Measurements from ENCODE around the gene MAP3K14.

MAP3K14 gene

GRCh38 chr17:45237686-45238085 is 79.1 kb downstream of the MAP3K14 start:
- CTCF ChIA-PET, result interaction anchor here (0.6 to 1.2 kb wide), 2 partner anchors 19 to 66 kb away, joined by 3 to 5 read pairs; no protein-coding TSS in a partner anchor
- POLR2A ChIA-PET (ENCODE audit: low non-redundant PET), result no interaction called here
- TF ChIP-seq, protein P1, sequence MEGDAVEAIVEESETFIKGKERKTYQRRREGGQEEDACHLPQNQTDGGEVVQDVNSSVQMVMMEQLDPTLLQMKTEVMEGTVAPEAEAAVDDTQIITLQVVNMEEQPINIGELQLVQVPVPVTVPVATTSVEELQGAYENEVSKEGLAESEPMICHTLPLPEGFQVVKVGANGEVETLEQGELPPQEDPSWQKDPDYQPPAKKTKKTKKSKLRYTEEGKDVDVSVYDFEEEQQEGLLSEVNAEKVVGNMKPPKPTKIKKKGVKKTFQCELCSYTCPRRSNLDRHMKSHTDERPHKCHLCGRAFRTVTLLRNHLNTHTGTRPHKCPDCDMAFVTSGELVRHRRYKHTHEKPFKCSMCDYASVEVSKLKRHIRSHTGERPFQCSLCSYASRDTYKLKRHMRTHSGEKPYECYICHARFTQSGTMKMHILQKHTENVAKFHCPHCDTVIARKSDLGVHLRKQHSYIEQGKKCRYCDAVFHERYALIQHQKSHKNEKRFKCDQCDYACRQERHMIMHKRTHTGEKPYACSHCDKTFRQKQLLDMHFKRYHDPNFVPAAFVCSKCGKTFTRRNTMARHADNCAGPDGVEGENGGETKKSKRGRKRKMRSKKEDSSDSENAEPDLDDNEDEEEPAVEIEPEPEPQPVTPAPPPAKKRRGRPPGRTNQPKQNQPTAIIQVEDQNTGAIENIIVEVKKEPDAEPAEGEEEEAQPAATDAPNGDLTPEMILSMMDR (conservative IDR thresholded peaks at IDR 0.05; ENCODE audit: low read depth), result no peak
- H3K27ac ChIP-seq, result peak overlapping the region; percentile 8; the same call in 1 of the 2 replicates
- DNase-seq (ENCODE audit: low spot score), result no peak

DNA sequence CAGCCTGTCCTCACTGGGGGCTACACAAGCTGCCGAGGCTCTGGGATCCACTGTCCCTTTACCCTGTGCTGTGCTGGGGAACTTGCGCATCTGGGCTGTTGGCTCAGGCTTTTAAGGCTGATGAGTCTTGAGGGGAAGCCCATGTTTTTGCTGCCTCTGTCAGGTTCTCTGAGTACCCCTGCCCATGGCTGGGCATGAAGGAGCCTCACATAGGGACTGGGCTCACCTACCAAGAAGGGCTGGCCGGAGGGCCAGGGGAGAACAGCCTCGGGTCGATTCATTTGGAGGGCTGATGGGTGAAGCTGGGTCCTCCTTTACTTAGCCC is 80.6 kb downstream of the MAP3K14 start:
- POLR2A ChIA-PET (ENCODE audit: low non-redundant PET), result no interaction called here
- H3K27ac ChIP-seq, result no peak overlapping the region
- CTCF ChIA-PET, result interaction anchor here (0.6 to 3.2 kb wide), 6 partner anchors 10 to 1026 kb away, joined by 3 to 24 read pairs (median 6); no protein-coding TSS in a partner anchor
- TF ChIP-seq, protein P1 (conservative IDR thresholded peaks at IDR 0.05; ENCODE audit: low read depth), result no peak
- no peak for DNase-seq (ENCODE audit: low spot score)

DNA sequence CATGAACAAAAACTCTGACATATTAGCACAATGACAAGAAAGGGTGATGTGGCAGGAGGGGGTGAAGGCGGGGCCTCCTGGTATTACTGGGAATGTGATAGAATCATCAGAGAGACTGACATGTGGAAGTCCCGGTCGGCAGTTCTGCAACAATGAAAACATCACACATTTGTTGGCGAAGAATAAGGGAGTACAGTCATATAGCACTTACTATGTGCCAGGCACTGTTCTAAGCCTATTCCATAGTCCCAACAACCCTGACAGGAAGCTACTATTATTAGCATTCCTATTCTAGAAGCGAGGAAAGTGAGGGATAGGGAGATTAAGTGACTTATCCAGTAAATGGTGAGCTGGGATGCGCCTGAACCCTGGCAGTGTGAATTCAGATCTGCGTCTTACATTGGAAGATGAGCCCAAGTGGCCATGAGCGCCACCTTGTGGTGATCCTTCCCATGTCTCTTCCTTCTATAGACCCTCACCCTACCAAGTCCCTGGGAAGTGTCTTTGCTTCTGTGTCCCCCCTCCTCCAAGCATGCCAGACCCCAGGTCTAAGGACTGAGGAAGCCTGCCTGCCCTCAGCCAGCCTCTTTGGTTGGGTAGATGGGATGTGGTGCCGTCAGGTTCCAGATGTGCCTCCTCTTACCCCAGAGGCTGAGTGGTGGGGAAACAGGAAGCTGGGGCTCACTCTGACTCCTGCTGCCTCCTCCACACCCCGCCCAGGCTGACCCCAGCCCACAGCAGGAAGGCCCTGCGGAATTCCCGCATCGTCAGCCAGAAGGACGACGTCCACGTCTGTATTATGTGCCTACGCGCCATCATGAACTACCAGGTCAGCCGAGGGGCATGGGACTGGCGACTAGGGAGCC is 81.2 kb downstream of the MAP3K14 start:
- H3K27ac ChIP-seq, result no peak overlapping the region
- TF ChIP-seq, protein P1 (conservative IDR thresholded peaks at IDR 0.05; ENCODE audit: low read depth), result peak; percentile 87
- CTCF ChIA-PET, result interaction anchor here (0.6 to 3.2 kb wide), 15 partner anchors 10 to 1027 kb away, joined by 3 to 24 read pairs (median 5); partner anchors contain the start of genes ACBD4 and PLCD3
- DNase-seq (ENCODE audit: low spot score), result peak; percentile 61
- POLR2A ChIA-PET (ENCODE audit: low non-redundant PET), result interaction anchor here (0.6 kb wide), 1 partner anchor 17 kb away, joined by 6 read pairs; no protein-coding TSS in a partner anchor

DNA sequence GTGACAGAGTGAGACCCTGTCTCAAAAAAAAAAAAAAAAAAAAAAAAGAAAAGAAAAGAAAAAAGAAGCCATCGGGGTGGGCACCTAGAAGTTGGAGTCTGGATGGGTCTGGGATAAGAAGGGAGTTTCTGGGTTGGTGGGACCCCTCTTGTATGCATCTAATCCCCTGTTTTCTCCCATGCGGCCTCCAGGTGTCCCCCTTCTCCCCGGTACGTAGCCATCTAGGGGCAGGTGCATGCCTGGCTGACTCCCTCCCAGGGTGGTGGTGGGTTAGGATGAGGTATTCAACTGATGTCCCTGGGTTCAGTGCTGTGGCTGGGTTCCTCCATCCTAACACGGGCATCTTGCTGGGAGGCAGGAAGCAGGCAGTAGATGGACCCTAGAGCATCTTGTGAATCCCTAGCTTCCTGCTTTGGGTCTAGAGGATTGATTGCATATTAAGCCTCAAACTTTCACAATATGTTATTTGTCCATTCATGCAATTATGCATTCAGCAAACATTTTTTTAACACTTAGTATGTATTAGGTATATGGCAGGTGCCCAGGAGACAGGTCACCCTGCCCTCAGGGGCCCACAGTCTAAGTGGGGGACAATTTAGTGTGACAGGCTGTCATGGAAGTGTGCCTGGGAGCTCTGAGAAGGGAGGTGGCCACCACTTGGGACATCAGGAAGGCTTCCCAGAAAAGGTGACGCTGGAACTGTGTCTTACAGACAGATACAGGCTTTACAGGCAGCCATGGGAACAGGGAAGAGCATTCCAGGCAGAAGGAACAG is 82.0 kb downstream of the MAP3K14 start:
- ChIA-PET POLR2A (ENCODE audit: low non-redundant PET) (no interaction called here), CTCF (interaction anchor here (0.6 to 3.2 kb wide), 13 partner anchors 9 to 159 kb away, joined by 3 to 24 read pairs (median 5); partner anchors contain the start of genes ACBD4 and PLCD3)
- no peak overlapping the region for H3K27ac ChIP-seq
- no peak for DNase-seq (ENCODE audit: low spot score)
- TF ChIP-seq, protein P1 (conservative IDR thresholded peaks at IDR 0.05; ENCODE audit: low read depth), result peak; percentile 47

DNA sequence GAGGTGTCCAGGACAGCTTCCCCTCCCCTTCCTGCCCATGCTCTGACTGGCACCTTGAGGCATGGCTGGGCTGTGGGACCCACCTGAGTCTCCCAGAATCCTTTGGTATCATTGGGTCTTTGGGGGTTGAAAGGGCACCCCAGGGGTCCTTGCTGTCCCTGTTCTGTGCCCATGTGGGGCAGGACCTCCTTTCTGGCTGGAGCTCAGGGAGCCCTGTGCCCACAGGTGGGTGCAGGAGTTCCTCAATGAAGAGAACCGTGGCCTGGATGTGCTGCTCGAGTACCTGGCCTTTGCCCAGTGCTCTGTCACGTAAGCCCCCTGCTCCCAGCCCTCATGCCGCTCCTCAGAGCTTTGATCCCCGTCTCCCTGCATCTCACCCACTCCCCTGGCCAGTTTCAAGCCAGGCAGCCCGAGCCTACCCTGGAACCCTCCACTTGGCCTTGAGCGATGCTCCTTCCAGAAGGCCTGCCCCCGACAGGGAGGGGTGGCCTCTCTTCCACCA is 83.3 kb downstream of the MAP3K14 start:
- no peak overlapping the region for H3K27ac ChIP-seq
- ChIA-PET POLR2A (ENCODE audit: low non-redundant PET) (no interaction called here), CTCF (interaction anchor here (0.8 to 1.6 kb wide), 3 partner anchors 84 to 124 kb away, joined by 3 to 6 read pairs (median 6); partner anchors contain the start of gene ACBD4)
- TF ChIP-seq, protein P1 (conservative IDR thresholded peaks at IDR 0.05; ENCODE audit: low read depth), result no peak
- DNase-seq (ENCODE audit: low spot score), result no peak

Data from RWPE1 (cell line).